HepG2 (cell line): ENCODE results near the gene MTCH1. TPM values are rescaled to one million over a fixed set of nuclear protein-coding genes. Genes with fewer than 3 reads are reported as not detected.

Experiments used
- ATAD3A ChIP-seq: sonication (generic); formaldehyde crosslinking; IDR thresholded peaks from 2 replicates; pipeline ENCODE4 v1.4.0; 2020; ENCODE audit warnings: missing genetic modification reagents
- BCL6 ChIP-seq: IDR thresholded peaks from 2 replicates; pipeline ENCODE4 v1.6.1; 2016; ENCODE audit warnings: missing genetic modification reagents, missing compliant biosample characterization
- CHD4 ChIP-seq: fragments of 200-600 bp; sonication (generic); IDR thresholded peaks from 2 replicates; pipeline ENCODE4 v1.7.0; 2017; ENCODE audit warnings: mild to moderate bottlenecking, low read length, borderline replicate concordance
- DPF2 ChIP-seq: sonication (generic); formaldehyde crosslinking; IDR thresholded peaks from 2 replicates; pipeline ENCODE4 v1.4.0; 2020; ENCODE audit warnings: mild to moderate bottlenecking, low read depth, missing genetic modification reagents, borderline replicate concordance
- EP300 ChIP-seq, 3 experiments: sonication (generic) in 1 of 3; formaldehyde crosslinking in 1 of 3; IDR thresholded peaks; 2 replicates each; pipeline versions ENCODE4 v1.5.1 to v1.6.1; 2011 to 2020; ENCODE audit warnings: low read depth in 2 of 3, low read length in 2 of 3, borderline replicate concordance in 1 of 3, improper control_type of control experiment in 1 of 3, mild to moderate bottlenecking in 1 of 3, missing genetic modification reagents in 1 of 3, moderate library complexity in 1 of 3
- HINFP ChIP-seq: sonication (generic); formaldehyde crosslinking; IDR thresholded peaks from 2 replicates; pipeline ENCODE4 v1.4.0; 2020; ENCODE audit warnings: low read depth, mild to moderate bottlenecking, missing genetic modification reagents
- HNRNPUL1 ChIP-seq: fragments of 200-400 bp; formaldehyde crosslinking; IDR thresholded peaks from 2 replicates; pipeline ENCODE4 v1.6.1; 2017; ENCODE audit warnings: low read depth, mild to moderate bottlenecking, low read length, moderate library complexity
- MXI1 ChIP-seq: IDR thresholded peaks from 3 replicates; pipeline ENCODE4 v1.6.1; 2012; ENCODE audit warnings: low read depth, low read length, inconsistent platforms, borderline replicate concordance
- RERE ChIP-seq: IDR thresholded peaks from 2 replicates; pipeline ENCODE4 v1.6.1; 2016; ENCODE audit warnings: low read depth, missing genetic modification reagents, missing compliant biosample characterization
- RXRB ChIP-seq: IDR thresholded peaks from 2 replicates; pipeline ENCODE4 v1.6.1; 2016; ENCODE audit warnings: borderline replicate concordance, missing genetic modification reagents, missing compliant biosample characterization
- SMAD9 ChIP-seq: sonication (generic); formaldehyde crosslinking; IDR thresholded peaks from 2 replicates; pipeline ENCODE4 v1.5.1; 2020; ENCODE audit warnings: mild to moderate bottlenecking, missing genetic modification reagents
- SP4 ChIP-seq: sonication (generic); formaldehyde crosslinking; IDR thresholded peaks from 2 replicates; pipeline ENCODE4 v1.8.1; 2023; ENCODE audit warnings: mild to moderate bottlenecking, missing genetic modification reagents
- SPEN ChIP-seq: sonication (generic); formaldehyde crosslinking; IDR thresholded peaks from 2 replicates; pipeline ENCODE4 v1.5.1; 2020; ENCODE audit warnings: low read depth, mild to moderate bottlenecking, missing genetic modification reagents
- SRSF1 ChIP-seq: fragments of 200-400 bp; formaldehyde crosslinking; optimal IDR thresholded peaks from 2 replicates; pipeline ENCODE3; 2017; ENCODE audit warnings: mild to moderate bottlenecking, low read depth, low read length, moderate library complexity
- TFDP2 ChIP-seq: sonication (generic); formaldehyde crosslinking; IDR thresholded peaks from 2 replicates; pipeline ENCODE4 v1.4.0; 2020; ENCODE audit warnings: missing genetic modification reagents
- ZNF333 ChIP-seq: sonication (generic); formaldehyde crosslinking; IDR thresholded peaks from 2 replicates; pipeline ENCODE4 v1.4.0; 2020; ENCODE audit warnings: mild to moderate bottlenecking, missing genetic modification reagents, borderline replicate concordance
- ZNF556 ChIP-seq: sonication (generic); formaldehyde crosslinking; IDR thresholded peaks from 2 replicates; pipeline ENCODE4 v1.4.0; 2020; ENCODE audit warnings: mild to moderate bottlenecking, missing genetic modification reagents, borderline replicate concordance
- ZNF691 ChIP-seq: sonication (generic); formaldehyde crosslinking; IDR thresholded peaks from 2 replicates; pipeline ENCODE4 v1.4.0; 2020; ENCODE audit warnings: missing genetic modification reagents, low read depth, mild to moderate bottlenecking, borderline replicate concordance
- ZNF761 ChIP-seq: sonication (generic); formaldehyde crosslinking; conservative IDR thresholded peaks from 2 replicates; pipeline ENCODE4 v1.4.0; 2020; ENCODE audit warnings: mild to moderate bottlenecking, missing genetic modification reagents
- ZNF891 ChIP-seq: sonication (generic); formaldehyde crosslinking; IDR thresholded peaks from 2 replicates; pipeline ENCODE4 v1.5.0; 2020; ENCODE audit warnings: mild to moderate bottlenecking, missing genetic modification reagents
- polyA plus RNA-seq, 8 experiments: library from polyadenylated mRNA; depleted of rRNA in 3 of 8; stranded (reverse) in 7 of 8; unstranded in 1 of 8; fragments of >200 nt; fragmentation: Illumina TruSeq in 4 of 8; extraction: Trizol in 4 of 8; gene quantifications; 2 replicates each; pipeline versions ENCODE4 v1.2.1 to v1.2.3, GENCODE V29; 2011 to 2016; ENCODE audit warnings: low read depth in 4 of 8, missing spikeins in 1 of 8, mixed read lengths in 1 of 8; ENCODE audit not compliant: insufficient read depth in 1 of 8
- total RNA-seq, 5 experiments: library from RNA; depleted of rRNA; stranded (reverse); fragments of >200 nt; fragmentation: Illumina TruSeq; extraction: Trizol; gene quantifications; 2 replicates each; pipeline ENCODE4 v1.2.3, GENCODE V29; 2016; ENCODE audit warnings: low read depth in 1 of 5

MTCH1 gene
- total and polyA plus RNA-seq, 2 of the 13 experiments (the other 11 are each of a cell fraction or from before 2014, with no cell fraction given) = 86.2 to 144 TPM

- TF ChIP-seq RERE (CRISPR knock-in tag) (no peak), DPF2 (CRISPR knock-in tag) (no peak), ZNF691 (no peak; the same call in 1 of the 2 replicates), ATAD3A (CRISPR knock-in tag) (no peak), EP300 (IDR thresholded peaks at IDR 0.05; ENCODE audit: low read depth in 2 of 2, low read length in 2 of 2) (no peak; a peak in 1 of 4 replicates), EP300 (CRISPR knock-in tag; IDR thresholded peaks at IDR 0.05; ENCODE audit: borderline replicate concordance) (0 out of 2 replicates have a peak, but pooled peaks have one; percentile 50), SPEN (CRISPR knock-in tag) (no peak), SP4 (CRISPR knock-in tag) (no peak), HNRNPUL1 (no peak), ZNF333 (CRISPR knock-in tag) (no peak), ZNF761 (CRISPR knock-in tag) (no peak), ZNF556 (CRISPR knock-in tag) (0 out of 2 replicates have a peak, but pooled peaks have one; percentile 17), SMAD9 (CRISPR knock-in tag) (no peak), BCL6 (peak; percentile 34; the same call in 1 of the 2 replicates), MXI1 (peak; percentile 75; the same call in 2 of the 3 replicates), CHD4 (no peak), SRSF1 (no peak), RXRB (CRISPR knock-in tag) (peak; percentile 68), HINFP (no peak), ZNF891 (CRISPR knock-in tag) (0 out of 2 replicates have a peak, but pooled peaks have one; percentile 33), TFDP2 (CRISPR knock-in tag) (no peak)
These were observed 43.4 kb upstream of the MTCH1 start (continued) for GRCh38 chr6:37029249-37029971.
